Naive thymus-derived CD4-positive, alpha-beta T cell (primary cell): ENCODE data around the gene ACSS3. TPM values are rescaled to one million over a fixed set of nuclear protein-coding genes. Genes with fewer than 3 reads are reported as not detected.

ENCODE experiments used
- ATAC-seq: fragments of 150-1000 bp; cut with Tn5 transposase; 2 replicates; pipeline ENCODE4 v1.10.0; 2021; ENCODE audit warnings: mild to moderate bottlenecking, moderate library complexity
- CTCF ChIA-PET: fragments of 350-600 bp; sonication (Branson Sonifier 250); formaldehyde crosslinking; loops from one replicate; lab custom pipeline; 2021; ENCODE audit warnings: antibody characterized with exemption; lab: Charles Lee
- POLR2A ChIA-PET: fragments of 350-600 bp; sonication (Branson Sonifier 250); formaldehyde crosslinking; loops from one replicate; lab custom pipeline; 2021; ENCODE audit warnings: antibody characterized with exemption, inconsistent platforms; lab: Charles Lee
- DNase-seq, 9 donors: peaks; one replicate each; pipeline versions ENCODE4 v3.0.0 to v3.0.0-alpha.2; 2020 to 2022; ENCODE audit warnings: mixed read lengths in 1 of 9
- H3K27ac ChIP-seq: one replicate; pipeline ENCODE4 v1.7.0; 2013; ENCODE audit warnings: mild to moderate bottlenecking, low read depth, low read length, moderate library complexity
- H3K27me3 ChIP-seq, 2 donors: one replicate each; pipeline ENCODE4 v1.7.0; 2013; ENCODE audit warnings: low read length in 2 of 2, mild to moderate bottlenecking in 2 of 2, moderate library complexity in 2 of 2; ENCODE audit not compliant: control insufficient read depth in 2 of 2, insufficient read depth in 2 of 2
- H3K36me3 ChIP-seq, 3 experiments: 1 replicate in 2 of 3; 2 replicates in 1 of 3; pipeline ENCODE4 v1.7.0; 2013; ENCODE audit warnings: low read length in 3 of 3, mild to moderate bottlenecking in 3 of 3, moderate library complexity in 1 of 3; ENCODE audit not compliant: insufficient read depth in 3 of 3, control insufficient read depth in 2 of 3
- H3K4me1 ChIP-seq, 2 donors: one replicate each; pipeline ENCODE4 v1.7.0; 2013; ENCODE audit warnings: low read length in 2 of 2, mild to moderate bottlenecking in 2 of 2, moderate library complexity in 1 of 2; ENCODE audit not compliant: control insufficient read depth in 2 of 2, insufficient read depth in 2 of 2
- H3K4me3 ChIP-seq: 2 replicates; pipeline ENCODE4 v1.7.0; 2013; ENCODE audit warnings: mild to moderate bottlenecking, low read length
- H3K9me3 ChIP-seq, 3 experiments: 1 replicate in 2 of 3; 2 replicates in 1 of 3; pipeline ENCODE4 v1.7.0; 2013; ENCODE audit warnings: low read length in 3 of 3; ENCODE audit not compliant: control insufficient read depth in 2 of 3
- H3K27ac Mint-ChIP-seq, 9 donors: one replicate each; pipeline ENCODE4 v1.8.0; 2020 to 2022; ENCODE audit warnings: mixed read lengths in 9 of 9, mild to moderate bottlenecking in 8 of 9, moderate library complexity in 5 of 9, inconsistent platforms in 2 of 9
- H3K27me3 Mint-ChIP-seq, 5 donors: one replicate each; pipeline ENCODE4 v1.8.0; 2021 to 2022; ENCODE audit warnings: mixed read lengths in 5 of 5, mild to moderate bottlenecking in 1 of 5
- H3K36me3 Mint-ChIP-seq, 5 donors: one replicate each; pipeline ENCODE4 v1.8.0; 2020 to 2022; ENCODE audit warnings: mixed read lengths in 5 of 5, mild to moderate bottlenecking in 3 of 5, inconsistent platforms in 1 of 5
- H3K4me1 Mint-ChIP-seq, 7 donors: one replicate each; pipeline ENCODE4 v1.8.0; 2020 to 2022; ENCODE audit warnings: mixed read lengths in 7 of 7, mild to moderate bottlenecking in 3 of 7, inconsistent platforms in 1 of 7
- H3K4me3 Mint-ChIP-seq, 10 donors: one replicate each; pipeline ENCODE4 v1.8.0; 2020 to 2022; ENCODE audit warnings: mild to moderate bottlenecking in 10 of 10, mixed read lengths in 10 of 10, moderate library complexity in 6 of 10, inconsistent platforms in 2 of 10
- H3K9me3 Mint-ChIP-seq, 11 donors: one replicate each; pipeline ENCODE4 v1.8.0; 2020 to 2022; ENCODE audit warnings: mixed read lengths in 11 of 11, mild to moderate bottlenecking in 4 of 11, inconsistent platforms in 1 of 11, moderate library complexity in 1 of 11
- intact Hi-C, 2 donors: fragments of 100-400 bp; cut with micrococcal nuclease; formaldehyde crosslinking; loops; one replicate each; pipeline ENCODE4 v1.15.1; 2023
- polyA plus RNA-seq, 2 donors: library from polyadenylated mRNA; unstranded; fragments of 300-500 nt; fragmentation: Illumina TruSeq; gene quantifications; one replicate each; pipeline ENCODE4 v1.2.3, GENCODE V29; 2021
- total RNA-seq, 6 experiments: library from RNA in 5 of 6; stranded (reverse) in 5 of 6; gene quantifications; 1 replicate in 5 of 6; 2 replicates in 1 of 6; pipeline ENCODE4 v1.2.3 and lab custom pipeline; 2021 to 2026

ACSS3 gene
- total and polyA plus RNA-seq, 7 experiments from 2014 or later: 0.49 TPM; not detected in 6

DNA sequence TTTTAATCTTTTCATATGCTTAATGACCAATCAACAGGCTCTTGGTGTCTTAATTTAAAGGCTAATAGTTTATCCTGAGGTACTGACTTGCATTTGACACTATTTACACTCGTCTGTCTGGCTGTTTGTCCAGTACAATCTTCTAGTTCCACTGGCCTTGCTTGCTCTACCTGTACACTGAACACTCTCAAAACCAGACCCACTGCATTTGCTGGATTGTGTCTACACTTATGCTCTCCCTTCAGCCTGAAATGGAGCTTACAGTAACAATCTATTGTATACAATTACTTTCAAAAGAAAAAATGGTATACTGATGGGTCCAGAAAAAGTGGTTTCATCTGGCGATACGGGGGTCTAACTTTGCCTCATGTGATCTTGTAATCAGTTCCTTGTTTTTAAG, 2.3 kb upstream of the ACSS3 start:
- DNase-seq (no peak), ATAC-seq (no peak)
- Histone ChIP-seq H3K4me3 (no peak overlapping the region), H3K4me1 (no peaks in the 10 kb centered on the region), H3K9me3 (peaks cover 0 to 5% (median 0%) of the 10 kb centered on the region in 3 experiments), H3K36me3 (no peaks in the 10 kb centered on the region), H3K27me3 (peaks cover 0 to 6% of the 10 kb centered on the region in 2 donors), H3K27ac (no peak overlapping the region)
- Mint-ChIP-seq H3K4me1 (peaks cover 0 to 2% (median 0%) of the 10 kb centered on the region in 7 donors), H3K27me3 (peaks cover 18 to 34% (median 21%) of the 10 kb centered on the region in 5 donors), H3K9me3 (peaks cover 0 to 24% (median 6%) of the 10 kb centered on the region in 11 donors), H3K27ac (no peak overlapping the region), H3K36me3 (no peaks in the 10 kb centered on the region), H3K4me3 (no peak overlapping the region)
- intact Hi-C loops: no loop called here
- ChIA-PET POLR2A (no interaction called here), CTCF (no interaction called here)

- H3K4me1 Mint-ChIP-seq: peaks cover 0 to 2% (median 0%) of the 10 kb centered on the region in 7 donors
- Histone ChIP-seq H3K9me3 (peaks cover 0 to 5% (median 0%) of the 10 kb centered on the region in 3 experiments), H3K27ac (no peak overlapping the region), H3K4me3 (no peak overlapping the region), H3K36me3 (no peaks in the 10 kb centered on the region), H3K4me1 (no peaks in the 10 kb centered on the region), H3K27me3 (peaks cover 0 to 6% of the 10 kb centered on the region in 2 donors)
- H3K9me3 Mint-ChIP-seq: peaks cover 0 to 24% (median 6%) of the 10 kb centered on the region in 11 donors
- ATAC-seq: no peak
- intact Hi-C loops: no loop called here
- H3K27me3 Mint-ChIP-seq: peaks cover 18 to 35% (median 21%) of the 10 kb centered on the region in 5 donors
- no peak overlapping the region for H3K4me3 Mint-ChIP-seq
- CTCF ChIA-PET: no interaction called here
- POLR2A ChIA-PET: no interaction called here
- no peak overlapping the region for H3K27ac Mint-ChIP-seq
- DNase-seq: no peak
- no peaks in the 10 kb centered on the region for H3K36me3 Mint-ChIP-seq
Observed at GRCh38 chr12:81077329-81077685, 572 bp upstream of the ACSS3 start.

GRCh38 chr12:81078469-81079196, 754 bp downstream of the ACSS3 start:
- intact Hi-C loops: no loop called here

DNA sequence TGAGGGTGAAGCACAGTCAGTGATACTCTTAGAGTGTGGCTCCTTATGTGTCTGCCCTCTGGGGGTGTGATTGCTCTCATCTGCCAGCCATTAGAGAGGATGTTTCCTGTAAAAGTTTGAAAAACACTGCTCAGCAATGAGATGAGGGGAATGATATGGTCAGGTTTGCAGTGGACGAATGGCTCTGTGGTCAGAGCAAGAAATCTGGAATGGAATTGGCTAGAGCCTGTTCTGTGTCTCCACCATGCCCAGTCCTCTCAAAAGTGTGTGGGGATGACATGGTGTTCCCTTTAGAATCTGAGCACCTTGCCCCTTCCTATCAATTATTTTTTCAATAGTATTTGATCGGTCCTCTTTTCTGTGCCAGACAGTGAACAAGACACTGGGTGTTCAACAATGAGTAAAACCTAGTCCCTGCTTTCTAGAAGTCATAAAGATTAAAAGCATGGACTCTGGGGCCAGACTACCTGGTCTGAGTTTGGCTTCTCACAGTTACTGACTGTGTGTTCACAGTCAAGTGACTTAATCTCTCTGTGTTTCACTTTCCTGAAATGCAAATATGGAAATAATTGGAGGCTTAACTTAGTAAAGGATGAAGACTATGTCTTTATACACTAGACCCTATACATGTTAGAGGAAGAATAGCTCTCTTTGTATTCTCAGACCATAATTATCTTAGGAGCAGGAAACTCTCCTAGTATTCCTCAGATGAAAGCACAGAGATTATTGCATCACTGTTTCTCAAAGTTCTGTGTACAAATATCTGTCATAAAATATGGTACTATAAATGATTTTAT, 1.6 kb downstream of the ACSS3 start:
- Mint-ChIP-seq H3K36me3 (no peaks in the 10 kb centered on the region), H3K27me3 (peaks cover 18 to 35% (median 21%) of the 10 kb centered on the region in 5 donors), H3K9me3 (peaks cover 0 to 24% (median 6%) of the 10 kb centered on the region in 11 donors), H3K4me3 (no peak overlapping the region), H3K4me1 (peaks cover 0 to 2% (median 0%) of the 10 kb centered on the region in 7 donors), H3K27ac (no peak overlapping the region)
- Histone ChIP-seq H3K9me3 (peaks cover 0 to 5% (median 0%) of the 10 kb centered on the region in 3 experiments), H3K27me3 (peaks cover 0 to 6% of the 10 kb centered on the region in 2 donors), H3K36me3 (no peaks in the 10 kb centered on the region), H3K27ac (no peak overlapping the region), H3K4me3 (no peak overlapping the region), H3K4me1 (no peaks in the 10 kb centered on the region)
- ChIA-PET CTCF (interaction anchor here (1.0 kb wide), 1 partner anchor 20 kb away, joined by 3 read pairs; no protein-coding TSS in a partner anchor), POLR2A (no interaction called here)
- DNase-seq: no peak
- no peak for ATAC-seq
- intact Hi-C loops: no loop called here

More at GRCh38 chr12:81078469-81079196, 754 bp downstream of the ACSS3 start:
- Mint-ChIP-seq H3K4me3 (no peak overlapping the region), H3K27me3 (peaks cover 18 to 35% (median 21%) of the 10 kb centered on the region in 5 donors), H3K4me1 (peaks cover 0 to 2% (median 0%) of the 10 kb centered on the region in 7 donors), H3K9me3 (peaks cover 0 to 24% (median 6%) of the 10 kb centered on the region in 11 donors), H3K27ac (no peak overlapping the region), H3K36me3 (no peaks in the 10 kb centered on the region)
- no peak for DNase-seq
- Histone ChIP-seq H3K36me3 (no peaks in the 10 kb centered on the region), H3K27ac (no peak overlapping the region), H3K4me3 (no peak overlapping the region), H3K27me3 (peaks cover 0 to 6% of the 10 kb centered on the region in 2 donors), H3K9me3 (peaks cover 0 to 5% (median 0%) of the 10 kb centered on the region in 3 experiments), H3K4me1 (no peaks in the 10 kb centered on the region)
- CTCF ChIA-PET: no interaction called here
- POLR2A ChIA-PET: no interaction called here
- ATAC-seq: no peak

DNA sequence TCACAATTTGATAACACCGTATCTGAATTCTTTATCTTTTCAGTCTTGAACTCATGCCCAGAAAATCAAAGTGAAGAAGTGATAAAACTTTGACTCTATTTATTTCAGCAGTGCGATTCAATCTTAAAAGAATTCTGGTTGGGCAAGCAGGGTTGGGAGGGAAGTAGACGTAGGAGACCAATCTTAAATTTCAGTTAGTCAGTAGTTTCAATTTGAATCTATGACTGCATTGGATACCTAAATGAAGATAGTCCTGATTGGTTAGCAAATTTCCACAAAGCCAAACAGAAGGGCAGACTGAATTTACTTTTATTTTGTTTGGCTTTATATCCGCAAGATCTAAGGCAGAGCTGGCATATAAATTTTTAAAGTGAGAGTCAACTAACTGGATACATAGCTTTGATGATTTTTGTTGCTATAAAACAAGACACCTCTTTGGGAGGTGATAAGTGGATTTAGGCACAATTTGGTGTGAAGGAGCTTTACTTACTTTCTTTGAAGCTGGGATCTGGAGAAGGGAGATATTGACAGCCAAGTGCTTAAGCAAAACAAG, 2.6 kb downstream of the ACSS3 start:
- Histone ChIP-seq H3K4me3 (no peak overlapping the region), H3K27me3 (peaks cover 0 to 6% of the 10 kb centered on the region in 2 donors), H3K36me3 (no peaks in the 10 kb centered on the region), H3K9me3 (peaks cover 0 to 5% (median 0%) of the 10 kb centered on the region in 3 experiments), H3K27ac (no peak overlapping the region), H3K4me1 (no peaks in the 10 kb centered on the region)
- no peak overlapping the region for H3K27ac Mint-ChIP-seq
- CTCF ChIA-PET: interaction anchor here (1.0 kb wide), 1 partner anchor 19 kb away, joined by 3 read pairs; no protein-coding TSS in a partner anchor
- POLR2A ChIA-PET: no interaction called here
- intact Hi-C loops: no loop called here
- peaks cover 0 to 20% (median 6%) of the 10 kb centered on the region in 11 donors for H3K9me3 Mint-ChIP-seq
- H3K4me1 Mint-ChIP-seq: no peaks in the 10 kb centered on the region
- H3K4me3 Mint-ChIP-seq: no peak overlapping the region
- ATAC-seq: no peak
- no peak for DNase-seq
- peaks cover 18 to 35% (median 21%) of the 10 kb centered on the region in 5 donors for H3K27me3 Mint-ChIP-seq
- no peaks in the 10 kb centered on the region for H3K36me3 Mint-ChIP-seq

GRCh38 chr12:81081726-81082125, 3.8 kb downstream of the ACSS3 start:
- Mint-ChIP-seq H3K36me3 (no peaks in the 10 kb centered on the region), H3K27ac (no peak overlapping the region), H3K4me1 (no peaks in the 10 kb centered on the region), H3K27me3 (peaks cover 17 to 32% (median 18%) of the 10 kb centered on the region in 5 donors), H3K4me3 (no peak overlapping the region), H3K9me3 (peaks cover 0 to 18% (median 6%) of the 10 kb centered on the region in 11 donors)
- H3K27me3 ChIP-seq: peaks cover 0 to 6% of the 10 kb centered on the region in 2 donors
- no peak for DNase-seq
- H3K4me1 ChIP-seq: no peaks in the 10 kb centered on the region
- ChIA-PET CTCF (no interaction called here), POLR2A (no interaction called here)
- peaks cover 0 to 5% (median 0%) of the 10 kb centered on the region in 3 experiments for H3K9me3 ChIP-seq
- no peak for ATAC-seq
- no peak overlapping the region for H3K4me3 ChIP-seq
- no peak overlapping the region for H3K27ac ChIP-seq
- H3K36me3 ChIP-seq: no peaks in the 10 kb centered on the region
- intact Hi-C loops: no loop called here
